ENCODE data around the gene SLN. TPM values are rescaled to one million over a fixed set of nuclear protein-coding genes. Genes with fewer than 3 reads are reported as not detected.
"Not testable (repeated sequence)": the region's sequence is repeated elsewhere in the genome, so short reads cannot be mapped to it uniquely, and the experiment has no call there.

Gene SLN
- total RNA-seq, result 3.1 and 13.7 TPM in 2 replicates
- 15.8 and 56.5 TPM in 2 replicates for polyA plus RNA-seq

- Histone ChIP-seq H3K27ac (peak within 1 kb of the TSS; percentile 9), H3K9me2 (replicated peaks; ENCODE audit: insufficient read depth) (no peaks in the 10 kb centered on the region), H3K4me3 (no peak within 1 kb of the TSS), H2AFZ (no peak within 1 kb of the TSS), H3K9me3 (ENCODE audit: low read depth) (no peaks in the 10 kb centered on the region), H3K4me1 (ENCODE audit: insufficient read depth) (peaks cover 5% of the 10 kb centered on the region), H3K36me3 (replicated peaks; ENCODE audit: insufficient read depth, low read depth) (no peaks in the 10 kb centered on the region), H3K79me2 (no peaks in the 10 kb centered on the region), H3K4me2 (peak within 1 kb of the TSS; percentile 55), H4K20me1 (ENCODE audit: insufficient read depth, poor library complexity, severe bottlenecking) (no peaks in the 10 kb centered on the region), H3K27me3 (no peaks in the 10 kb centered on the region)
- TF ChIP-seq EZH2phosphoT487 (IDR thresholded peaks at IDR 0.05; ENCODE audit: low read depth, severe bottlenecking, unreplicated experiment), result no peak
- TF ChIP-seq CTCF (IDR thresholded peaks at IDR 0.05; ENCODE audit: poor library complexity), result no peak
- no peak for TF ChIP-seq EZH2 (IDR thresholded peaks at IDR 0.05; ENCODE audit: borderline replicate concordance)
- peak; percentile 69 for DNase-seq (ENCODE audit: low spot score)
- 46% methylated on average over 12 of the region's 12 CpGs for WGBS (ENCODE audit: low lambda C conversion rate, missing lambda C conversion rate)
Observed at GRCh38 chr11:107711861-107712755, at the start of gene SLN. SLN (minus strand) TSS chr11:107712056.

GRCh38 chr11:107758719-107759355 lies 47.0 kb upstream of the SLN start:
- H3K9me2 ChIP-seq (replicated peaks; ENCODE audit: insufficient read depth); H3K4me2 ChIP-seq; H3K27me3 ChIP-seq; H3K27ac ChIP-seq; H3K9me3 ChIP-seq (ENCODE audit: low read depth); H3K4me1 ChIP-seq (ENCODE audit: insufficient read depth); DNase-seq (ENCODE audit: low spot score); H3K79me2 ChIP-seq; H2AFZ ChIP-seq; H4K20me1 ChIP-seq (ENCODE audit: insufficient read depth, poor library complexity, severe bottlenecking); H3K4me3 ChIP-seq; H3K36me3 ChIP-seq (replicated peaks; ENCODE audit: insufficient read depth, low read depth): not testable (repeated sequence)
- WGBS (ENCODE audit: low lambda C conversion rate, missing lambda C conversion rate), result 70% methylated on average over 6 of the region's 7 CpGs

GRCh38 chr11:107757661-107758060 lies 45.8 kb upstream of the SLN start:
- no peaks in the 10 kb centered on the region for H3K9me3 ChIP-seq (ENCODE audit: low read depth)
- H3K4me1 ChIP-seq (ENCODE audit: insufficient read depth), result no peaks in the 10 kb centered on the region
- WGBS (ENCODE audit: low lambda C conversion rate, missing lambda C conversion rate), result 90% methylated on average over 1 of the region's 1 CpG
- H2AFZ ChIP-seq, result no peak overlapping the region
- no peaks in the 10 kb centered on the region for H3K79me2 ChIP-seq
- no peaks in the 10 kb centered on the region for H4K20me1 ChIP-seq (ENCODE audit: insufficient read depth, poor library complexity, severe bottlenecking)
- H3K27ac ChIP-seq, result no peak overlapping the region
- DNase-seq (ENCODE audit: low spot score), result no peak
- H3K36me3 ChIP-seq (replicated peaks; ENCODE audit: insufficient read depth, low read depth), result no peaks in the 10 kb centered on the region
- TF ChIP-seq CTCF (IDR thresholded peaks at IDR 0.05; ENCODE audit: poor library complexity) (no peak), EZH2phosphoT487 (IDR thresholded peaks at IDR 0.05; ENCODE audit: low read depth, severe bottlenecking, unreplicated experiment) (no peak), EZH2 (IDR thresholded peaks at IDR 0.05; ENCODE audit: borderline replicate concordance) (no peak)
- no peaks in the 10 kb centered on the region for H3K9me2 ChIP-seq (replicated peaks; ENCODE audit: insufficient read depth)
- H3K4me2 ChIP-seq, result no peak overlapping the region
- no peaks in the 10 kb centered on the region for H3K27me3 ChIP-seq
- no peak overlapping the region for H3K4me3 ChIP-seq

GRCh38 chr11:107756553-107756952 lies 44.7 kb upstream of the SLN start:
- H3K79me2 ChIP-seq, result no peaks in the 10 kb centered on the region
- H2AFZ ChIP-seq, result no peak overlapping the region
- 95% methylated on average over 1 of the region's 1 CpG for WGBS (ENCODE audit: low lambda C conversion rate, missing lambda C conversion rate)
- no peak for TF ChIP-seq EZH2 (IDR thresholded peaks at IDR 0.05; ENCODE audit: borderline replicate concordance)
- no peak for TF ChIP-seq CTCF (IDR thresholded peaks at IDR 0.05; ENCODE audit: poor library complexity)
- TF ChIP-seq EZH2phosphoT487 (IDR thresholded peaks at IDR 0.05; ENCODE audit: low read depth, severe bottlenecking, unreplicated experiment), result no peak
- H4K20me1 ChIP-seq (ENCODE audit: insufficient read depth, poor library complexity, severe bottlenecking), result no peaks in the 10 kb centered on the region
- no peak overlapping the region for H3K27ac ChIP-seq
- no peak overlapping the region for H3K4me3 ChIP-seq
- no peaks in the 10 kb centered on the region for H3K36me3 ChIP-seq (replicated peaks; ENCODE audit: insufficient read depth, low read depth)
- no peak for DNase-seq (ENCODE audit: low spot score)
- no peaks in the 10 kb centered on the region for H3K9me3 ChIP-seq (ENCODE audit: low read depth)
- H3K4me2 ChIP-seq, result no peak overlapping the region
- no peaks in the 10 kb centered on the region for H3K4me1 ChIP-seq (ENCODE audit: insufficient read depth)
- H3K9me2 ChIP-seq (replicated peaks; ENCODE audit: insufficient read depth), result no peaks in the 10 kb centered on the region
- H3K27me3 ChIP-seq, result no peaks in the 10 kb centered on the region

All from hepatocyte (in vitro differentiated cells).